Right lobe of liver (tissue), 6 donors: Measurements from ENCODE around the gene BEND7. TPM values are rescaled to one million over a fixed set of nuclear protein-coding genes. Genes with fewer than 3 reads are reported as not detected.

ENCODE experiments used
- ATAC-seq, 4 donors: fragments of 200-7000 bp; cut with Tn5 transposase; one replicate each; pipeline ENCODE4 v1.9.1; 2020; ENCODE audit warnings: mild to moderate bottlenecking in 4 of 4, moderate library complexity in 4 of 4
- DNase-seq, 3 donors: peaks; one replicate each; pipeline ENCODE4 v3.0.0-alpha.2; 2020
- H3K27ac ChIP-seq, 3 donors: fragments of 200-600 bp; one replicate each; pipeline ENCODE4 v1.8.0; 2022
- H3K27me3 ChIP-seq, 2 donors: fragments of 200-600 bp; one replicate each; pipeline ENCODE4 v1.8.0; 2022
- H3K36me3 ChIP-seq, 4 donors: fragments of 200-600 bp; sonication (generic) in 1 of 4; one replicate each; pipeline versions ENCODE4 v1.5.1 to v1.8.0; 2017 to 2022; ENCODE audit warnings: control low read depth in 1 of 4
- H3K4me1 ChIP-seq, 4 donors: fragments of 200-600 bp; sonication (generic) in 1 of 4; one replicate each; pipeline versions ENCODE4 v1.5.1 to v1.8.0; 2017 to 2022; ENCODE audit warnings: control low read depth in 1 of 4
- H3K4me3 ChIP-seq, 3 donors: fragments of 200-600 bp; one replicate each; pipeline ENCODE4 v1.8.0; 2022
- H3K9me3 ChIP-seq, 4 donors: fragments of 200-600 bp; sonication (generic) in 1 of 4; one replicate each; pipeline versions ENCODE4 v1.5.1 to v1.8.0; 2017 to 2022; ENCODE audit warnings: control low read depth in 1 of 4
- CTCF ChIP-seq, 4 donors: fragments of 200-600 bp in 3 of 4; fragments of 450-650 bp in 1 of 4; IDR thresholded peaks; one replicate each; pipeline versions ENCODE4 v1.5.1 to v1.8.0; 2016 to 2022; ENCODE audit warnings: antibody characterized with exemption in 4 of 4, mild to moderate bottlenecking in 2 of 4
- POLR2A ChIP-seq: fragments of 450-650 bp; IDR thresholded peaks from one replicate; pipeline ENCODE4 v1.6.1; 2017; ENCODE audit warnings: antibody characterized with exemption, mild to moderate bottlenecking
- WGBS: methylation state at CpG from one replicate; pipeline ENCODE4 v1.1.6; 2018; ENCODE audit warnings: low coverage, low lambda C conversion rate; ENCODE audit not compliant: insufficient coverage; ENCODE audit errors: missing lambda C conversion rate; 5-methylcytosine and 5-hydroxymethylcytosine counted together
- intact Hi-C, 2 donors: fragments of 100-400 bp; cut with DNase I; formaldehyde crosslinking; loops; one replicate each; pipeline versions ENCODE4 v1.11.2 to v1.14.1; 2022
- total RNA-seq, 6 experiments: library from RNA; depleted of rRNA in 2 of 6; stranded (reverse); fragments of >200 nt in 2 of 6; fragmentation: NEBNext Ultra II Directional in 3 of 6; extraction: Animal tissue kit (Norgen Biotek cat#: 25700) in 3 of 6; gene quantifications; one replicate each; pipeline versions ENCODE4 v1.1.0 to v1.2.4, GENCODE V29; 2016 to 2023
- donor health status: DM: no; HTN: yes; CAD: no.
- donor health status: DM: no; HTN: no; CAD: no.
- donor health status: DM: no; HTN: no; CAD: no.
- donor health status: DM: no; HTN: yes; CAD: no.
- donor health status: DM: no; HTN: yes; CAD: no.

The BEND7 gene
- total RNA-seq, 6 experiments from 2014 or later, result 14.5 to 21.5 (median 15.6) TPM

DNA sequence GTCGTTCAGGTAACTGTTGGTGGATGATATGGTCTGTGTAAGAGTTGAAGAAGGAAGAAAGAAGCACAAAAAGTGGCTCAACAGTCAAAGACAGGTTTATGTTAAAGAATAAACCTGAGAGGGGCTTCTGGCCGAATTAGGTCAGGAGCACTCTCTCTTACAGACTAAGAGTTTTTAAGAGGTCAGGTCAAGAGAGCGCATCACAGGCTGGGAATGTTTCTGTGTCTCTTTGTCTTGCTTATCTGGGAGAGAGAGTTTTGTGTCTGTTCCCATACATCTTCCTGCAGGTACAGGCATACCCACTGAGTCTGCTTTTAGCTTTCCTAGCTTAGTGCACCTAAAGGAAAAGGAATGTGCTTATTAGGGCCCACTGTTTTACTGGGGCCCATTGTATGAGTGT is 35.8 kb upstream of the BEND7 start:
- H3K4me3 ChIP-seq, result no peak overlapping the region
- no peak for ATAC-seq

GRCh38 chr10:13563481-13564445 is 34.9 kb upstream of the BEND7 start:
- Histone ChIP-seq H3K27me3 (no peaks in the 10 kb centered on the region), H3K9me3 (no peaks in the 10 kb centered on the region), H3K27ac (no peak overlapping the region), H3K4me3 (no peak overlapping the region), H3K36me3 (no peaks in the 10 kb centered on the region), H3K4me1 (no peaks in the 10 kb centered on the region)
- no peak for ATAC-seq
- no peak for DNase-seq
- no peak for TF ChIP-seq POLR2A
- no peak for TF ChIP-seq CTCF (IDR thresholded peaks at IDR 0.05)
- 89% methylated on average over 9 of the region's 11 CpGs for WGBS
- intact Hi-C loops, result no loop called here

More for the DNA sequence above, 35.8 kb upstream of the BEND7 start:
- H3K4me1 ChIP-seq, result no peaks in the 10 kb centered on the region
- intact Hi-C loops, result no loop called here
- no peak overlapping the region for H3K27ac ChIP-seq
- 40% methylated on average over 2 of the region's 3 CpGs for WGBS
- DNase-seq, result no peak
- no peak for TF ChIP-seq POLR2A
- no peak for TF ChIP-seq CTCF (IDR thresholded peaks at IDR 0.05)
- no peaks in the 10 kb centered on the region for H3K36me3 ChIP-seq
- no peaks in the 10 kb centered on the region for H3K27me3 ChIP-seq
- no peaks in the 10 kb centered on the region for H3K9me3 ChIP-seq

DNA sequence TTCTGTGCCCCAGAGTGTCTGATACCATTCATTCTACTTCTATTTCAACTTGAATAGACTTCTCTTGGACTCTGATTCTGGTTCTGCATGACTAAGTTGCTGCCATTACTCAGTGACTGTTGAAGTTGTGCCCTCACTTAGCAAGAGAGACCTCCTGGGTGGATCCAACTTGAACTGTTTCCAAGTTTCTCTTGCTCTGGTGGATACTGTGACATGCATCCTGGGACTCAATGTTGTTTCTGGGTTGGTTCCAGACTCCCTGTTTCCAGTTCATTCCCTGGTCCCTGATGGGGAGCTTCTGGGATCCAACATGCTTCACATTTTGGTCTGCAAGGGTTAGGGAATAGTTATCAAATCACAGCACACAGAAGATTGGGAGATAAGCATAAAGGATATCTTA is 31.8 kb upstream of the BEND7 start:
- Histone ChIP-seq H3K4me3 (no peak overlapping the region), H3K27ac (no peak overlapping the region), H3K36me3 (no peaks in the 10 kb centered on the region), H3K27me3 (no peaks in the 10 kb centered on the region), H3K9me3 (no peaks in the 10 kb centered on the region), H3K4me1 (no peaks in the 10 kb centered on the region)
- TF ChIP-seq CTCF (IDR thresholded peaks at IDR 0.05) (no peak), POLR2A (no peak)
- intact Hi-C loops, result no loop called here
- DNase-seq (no peak), ATAC-seq (no peak)

GRCh38 chr10:13559124-13559700 is 30.4 kb upstream of the BEND7 start:
- no peaks in the 10 kb centered on the region for H3K4me1 ChIP-seq
- no peak for ATAC-seq
- H3K36me3 ChIP-seq, result no peaks in the 10 kb centered on the region
- H3K27me3 ChIP-seq, result no peaks in the 10 kb centered on the region
- intact Hi-C loops, result no loop called here
- WGBS, result 40% methylated on average over 2 of the region's 2 CpGs
- H3K4me3 ChIP-seq, result no peak overlapping the region
- no peak for TF ChIP-seq POLR2A
- TF ChIP-seq CTCF (IDR thresholded peaks at IDR 0.05), result no peak
- H3K27ac ChIP-seq, result no peak overlapping the region
- H3K9me3 ChIP-seq, result no peaks in the 10 kb centered on the region
- DNase-seq, result no peak
